GM12878 (cell line): ENCODE results near the gene SGMS1. TPM values are rescaled to one million over a fixed set of nuclear protein-coding genes. Genes with fewer than 3 reads are reported as not detected.

Experiments
- ATAC-seq: fragments of 200-7000 bp; cut with Tn5 transposase; 3 replicates; pipeline ENCODE4 v1.9.1; 2020; ENCODE audit warnings: mild to moderate bottlenecking, moderate library complexity
- BruUV-seq: library from RNA; stranded (reverse); fragments of 400-500 nt; replicated peaks from 2 replicates; lab custom pipeline; 2021; lab: Mats Ljungman, UMichigan
- CTCF ChIA-PET: fragments of 300-600 bp; sonication (Branson Sonifier 250); formaldehyde crosslinking; extraction: SDS; loops from one replicate; lab custom pipeline; 2021; ENCODE audit warnings: inconsistent platforms; lab: Yijun Ruan, JAX
- POLR2A ChIA-PET: fragments of 350-600 bp; formaldehyde crosslinking; extraction: SDS; loops from one replicate; lab custom pipeline; 2021; ENCODE audit warnings: inconsistent platforms; lab: Charles Lee
- RAD21 ChIA-PET: fragments of 300-600 bp; sonication (Branson Sonifier 250); formaldehyde crosslinking; loops from one replicate; lab custom pipeline; 2023; ENCODE audit warnings: antibody characterized with exemption; ENCODE audit not compliant: unreplicated experiment; lab: Charles Lee
- SMC1A ChIA-PET: fragments of 300-600 bp; sonication (Branson Sonifier 250); formaldehyde crosslinking; loops from one replicate; lab custom pipeline; 2023; ENCODE audit not compliant: unreplicated experiment, uncharacterized antibody; lab: Charles Lee
- DNase-seq: peaks from one replicate; pipeline ENCODE4 v3.0.0-alpha.2; 2011; ENCODE audit warnings: low read depth, low spot score
- FAIRE-seq: peaks from 3 replicates; lab custom pipeline; 2011; peaks lifted over from hg19 to GRCh38; lab: Jason Lieb, UNC
- H2AFZ ChIP-seq: 2 replicates; pipeline ENCODE4 v1.6.0; 2011; ENCODE audit warnings: low read depth, low read length, control low read depth; ENCODE audit not compliant: control insufficient read depth
- H3K27ac ChIP-seq: 2 replicates; pipeline ENCODE4 v1.5.1; 2011; ENCODE audit warnings: control low read depth; ENCODE audit not compliant: control insufficient read depth, insufficient read depth
- H3K27me3 ChIP-seq, 2 experiments: replicated peaks in 1 of 2; 2 replicates each; pipeline versions ENCODE4 v1.6.0 to v1.6.1; 2011; ENCODE audit warnings: low read length in 1 of 2; ENCODE audit not compliant: control insufficient read depth in 2 of 2, insufficient read depth in 2 of 2
- H3K36me3 ChIP-seq, 2 experiments: 2 replicates each; pipeline ENCODE4 v1.5.1; 2011; ENCODE audit warnings: low read length in 1 of 2; ENCODE audit not compliant: control insufficient read depth in 2 of 2, insufficient read depth in 2 of 2
- H3K4me1 ChIP-seq: 2 replicates; pipeline ENCODE4 v1.6.1; 2011; ENCODE audit warnings: mild to moderate bottlenecking, low read length, moderate library complexity, mixed read lengths; ENCODE audit not compliant: control insufficient read depth, insufficient read depth
- H3K4me2 ChIP-seq: 2 replicates; pipeline ENCODE4 v1.6.0; 2011; ENCODE audit warnings: control low read depth; ENCODE audit not compliant: control insufficient read depth, insufficient read depth
- H3K4me3 ChIP-seq: fragments of 200-600 bp; sonication (generic); 2 replicates; pipeline ENCODE4 v1.5.1; 2016
- H3K79me2 ChIP-seq: 2 replicates; pipeline ENCODE4 v1.6.0; 2011; ENCODE audit warnings: low read length; ENCODE audit not compliant: control insufficient read depth, insufficient read depth
- H3K9ac ChIP-seq: 2 replicates; pipeline ENCODE4 v1.8.0; 2011; ENCODE audit warnings: low read length, control low read depth, mixed read lengths; ENCODE audit not compliant: control insufficient read depth, insufficient read depth
- H3K9me3 ChIP-seq: replicated peaks from 3 replicates; pipeline ENCODE4 v1.5.1; 2011; ENCODE audit warnings: mild to moderate bottlenecking, low read length; ENCODE audit not compliant: control insufficient read depth, insufficient read depth
- H4K20me1 ChIP-seq: 2 replicates; pipeline ENCODE4 v1.6.0; 2011; ENCODE audit not compliant: control insufficient read depth, insufficient read depth
- ATF7 ChIP-seq: fragments of 450-650 bp; IDR thresholded peaks from 2 replicates; pipeline ENCODE4 v1.6.1; 2016; ENCODE audit warnings: low read depth, mild to moderate bottlenecking
- CHD4 ChIP-seq: fragments of 200-600 bp; sonication (generic); IDR thresholded peaks from 2 replicates; pipeline ENCODE4 v1.6.1; 2016; ENCODE audit warnings: mild to moderate bottlenecking
- PAX5 ChIP-seq: IDR thresholded peaks from 2 replicates; pipeline ENCODE4 v1.6.1; 2011; ENCODE audit warnings: low read depth, low read length, borderline replicate concordance
- POLR2AphosphoS2 ChIP-seq: IDR thresholded peaks from 2 replicates; pipeline ENCODE4 v1.6.1; 2011; ENCODE audit warnings: low read depth, mild to moderate bottlenecking, low read length, improper control_type of control experiment, moderate library complexity
- WGBS: methylation state at CpG from one replicate; pipeline ENCODE4 v1.1.6; 2016; ENCODE audit warnings: low lambda C conversion rate; ENCODE audit not compliant: insufficient replicate concordance, insufficient coverage; ENCODE audit errors: missing lambda C conversion rate; 5-methylcytosine and 5-hydroxymethylcytosine counted together
- in situ Hi-C: fragments of 300-500 bp; cut with MboI; formaldehyde crosslinking; loops from 9 replicates; pipeline ENCODE4 v1.14.3; 2018; ENCODE audit warnings: mixed read lengths
- intact Hi-C: fragments of 100-400 bp; cut with micrococcal nuclease; formaldehyde crosslinking; loops from one replicate; pipeline ENCODE4 v1.14.2; 2022; ENCODE audit not compliant: unreplicated experiment
- polyA plus RNA-seq, 11 experiments: library from polyadenylated mRNA; depleted of rRNA in 4 of 11; unstranded in 6 of 11; stranded (reverse) in 5 of 11; fragments of >200 nt; fragmentation: Nextera tagmentation in 4 of 11; fragmentation: Illumina TruSeq in 1 of 11; extraction: Ambion mirVana in 4 of 11; extraction: Trizol in 1 of 11; gene quantifications; 1 replicate in 1 of 11; 2 replicates in 10 of 11; pipeline versions ENCODE4 v1.2.1 to v1.2.3, GENCODE V29; 2011 to 2016; ENCODE audit warnings: inconsistent platforms in 2 of 11, missing spikeins in 2 of 11, low read depth in 1 of 11
- total RNA-seq, 4 experiments: library from RNA; depleted of rRNA in 3 of 4; stranded (reverse); fragments of >200 nt in 3 of 4; fragmentation: Illumina TruSeq in 1 of 4; extraction: Trizol in 1 of 4; gene quantifications; 2 replicates each; pipeline versions ENCODE4 v1.2.1 to v1.2.3, GENCODE V29; 2013 to 2021

SGMS1 gene
- total and polyA plus RNA-seq, 10 of the 15 experiments (the other 5 are each of a cell fraction or from before 2014, with no cell fraction given), result 1.4 to 14.5 (median 4.9) TPM

- TF ChIP-seq POLR2AphosphoS2 (0 out of 2 replicates have a peak, but pooled peaks have one; percentile 25), CHD4 (no peak), PAX5 (no peak)
- Histone ChIP-seq H3K79me2 (peaks cover 4% of the 10 kb centered on the region), H3K36me3 (no peaks in the 10 kb centered on the region), H2AFZ (no peak overlapping the region), H3K4me2 (no peak overlapping the region), H3K9ac (no peak overlapping the region), H3K4me1 (peaks cover 3% of the 10 kb centered on the region; the same call in 1 of the 2 replicates), H3K27me3 (no peaks in the 10 kb centered on the region), H3K9me3 (no peaks in the 10 kb centered on the region), H3K27ac (no peak overlapping the region), H4K20me1 (no peaks in the 10 kb centered on the region), H3K4me3 (no peak overlapping the region)
- ChIA-PET SMC1A (interaction anchor here (0.7 to 3.7 kb wide), 11 partner anchors 8 to 85 kb away, joined by 3 to 14 read pairs (median 5); no protein-coding TSS in a partner anchor), POLR2A (no interaction called here), RAD21 (interaction anchor here (1.0 to 1.9 kb wide), 3 partner anchors 9 to 85 kb away, joined by 3 to 11 read pairs (median 3); no protein-coding TSS in a partner anchor), CTCF (interaction anchor here (1.2 kb wide), 1 partner anchor 15 kb away, joined by 4 read pairs; no protein-coding TSS in a partner anchor)
- FAIRE-seq (no peak), DNase-seq (no peak), ATAC-seq (no peak)
- in situ Hi-C loops, result no loop called here
- 98% methylated on average over 2 of the region's 2 CpGs for WGBS
- intact Hi-C loops, result no loop called here
- no TSS peak for BruUV-seq
Observed at GRCh38 chr10:50331486-50331885, 292.3 kb downstream of the SGMS1 start.

GRCh38 chr10:50326757-50327701 lies 296.7 kb downstream of the SGMS1 start:
- H3K27me3 ChIP-seq, result no peaks in the 10 kb centered on the region
- ATAC-seq (no peak), FAIRE-seq (no peak), DNase-seq (no peak)
- 0 out of 2 replicates have a peak overlapping the region, but pooled peaks have one; percentile 6 for H3K4me3 ChIP-seq
- no peak for TF ChIP-seq ATF7
- ChIA-PET SMC1A (interaction anchor here (1.0 to 2.4 kb wide), 9 partner anchors 10 to 180 kb away, joined by 3 to 15 read pairs (median 6); no protein-coding TSS in a partner anchor), CTCF (interaction anchor here (1.0 to 1.3 kb wide), 3 partner anchors 12 to 87 kb away, joined by 3 to 5 read pairs (median 3); no protein-coding TSS in a partner anchor), POLR2A (interaction anchor here (1.4 kb wide), 1 partner anchor 8 kb away, joined by 3 read pairs; no protein-coding TSS in a partner anchor), RAD21 (no interaction called here)
- peaks cover 3% of the 10 kb centered on the region for H3K79me2 ChIP-seq
- intact Hi-C loops (no loop called here), in situ Hi-C loops (no loop called here)
- H3K9ac ChIP-seq, result no peak overlapping the region
- peaks cover 17% of the 10 kb centered on the region for H3K4me1 ChIP-seq
- peak overlapping the region; percentile 34; the same call in 1 of the 2 replicates for H3K4me2 ChIP-seq
- no peaks in the 10 kb centered on the region for H3K9me3 ChIP-seq
- no peaks in the 10 kb centered on the region for H4K20me1 ChIP-seq
- WGBS, result 93% methylated on average over 13 of the region's 13 CpGs
- no peaks in the 10 kb centered on the region; a peak in 1 of 4 replicates for H3K36me3 ChIP-seq
- BruUV-seq, result no TSS peak
- no peak overlapping the region for H2AFZ ChIP-seq
- H3K27ac ChIP-seq, result no peak overlapping the region
